AG04450 (cell line): ENCODE data around the gene NCCRP1. TPM values are rescaled to one million over a fixed set of nuclear protein-coding genes. Genes with fewer than 3 reads are reported as not detected.

ENCODE experiments used
- CTCF ChIA-PET: fragments of 300-600, 350-600 bp; formaldehyde crosslinking; extraction: SDS; loops from one replicate; lab custom pipeline; 2022; ENCODE audit warnings: antibody characterized with exemption, inconsistent platforms; lab: Charles Lee
- POLR2A ChIA-PET: fragments of 350-600 bp; formaldehyde crosslinking; extraction: SDS; loops from one replicate; lab custom pipeline; 2021; ENCODE audit warnings: antibody characterized with exemption, inconsistent platforms; lab: Yijun Ruan, JAX
- DNase-seq: peaks from one replicate; pipeline ENCODE4 v3.0.0-alpha.2; 2011; ENCODE audit warnings: low read depth, low spot score
- H3K27ac ChIP-seq: one replicate; pipeline ENCODE4 v1.5.1; 2012; ENCODE audit warnings: low read depth, low read length, control low read depth
- H3K27me3 ChIP-seq: one replicate; pipeline ENCODE4 v1.6.0; 2012; ENCODE audit warnings: low read length; ENCODE audit not compliant: control insufficient read depth, insufficient read depth
- H3K4me3 ChIP-seq: 2 replicates; pipeline ENCODE4 v1.5.1; 2011; ENCODE audit warnings: mild to moderate bottlenecking, low read depth, low read length, control low read depth
- H3K9me3 ChIP-seq: 2 replicates; pipeline ENCODE4 v1.5.1; 2012; ENCODE audit warnings: low read length; ENCODE audit not compliant: control insufficient read depth, insufficient read depth
- polyA plus RNA-seq: library from polyadenylated mRNA; depleted of rRNA; stranded (reverse); fragments of >200 nt; gene quantifications from 2 replicates; pipeline ENCODE4 v1.2.3, GENCODE V29; 2011
- TF ChIP-seq, protein P1 (sequence below): IDR thresholded peaks from 2 replicates; pipeline ENCODE4 v1.5.1; 2011; ENCODE audit warnings: low read depth, low read length, control low read depth, inconsistent platforms

NCCRP1 gene
- polyA plus RNA-seq, 1 experiment = not detected

DNA sequence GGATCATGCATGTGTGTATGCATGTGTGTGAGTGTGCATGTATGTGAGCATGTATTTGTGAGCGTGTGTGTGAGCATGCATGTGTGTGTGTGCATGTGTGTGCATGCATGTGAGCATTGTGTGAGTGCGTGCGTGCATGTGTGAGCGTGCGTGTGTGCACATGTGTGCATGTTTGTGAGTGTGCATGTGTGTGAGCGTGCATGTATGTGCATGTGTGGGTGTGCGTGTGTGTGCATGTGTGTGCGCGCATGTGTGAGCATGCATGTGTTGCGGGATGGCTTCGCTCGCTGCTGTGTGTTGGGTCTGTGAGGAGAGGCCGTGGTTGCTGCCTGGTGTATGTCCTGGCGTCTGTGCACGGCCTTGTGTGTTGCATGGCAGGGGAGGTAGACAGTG, 38.8 kb upstream of the NCCRP1 start:
- Histone ChIP-seq H3K4me3 (no peak overlapping the region), H3K27ac (no peak overlapping the region), H3K27me3 (no peaks in the 10 kb centered on the region), H3K9me3 (no peaks in the 10 kb centered on the region; the same call in 1 of the 2 replicates)
- ChIA-PET CTCF (no interaction called here), POLR2A (no interaction called here)
- DNase-seq = no peak
- TF ChIP-seq, protein P1, sequence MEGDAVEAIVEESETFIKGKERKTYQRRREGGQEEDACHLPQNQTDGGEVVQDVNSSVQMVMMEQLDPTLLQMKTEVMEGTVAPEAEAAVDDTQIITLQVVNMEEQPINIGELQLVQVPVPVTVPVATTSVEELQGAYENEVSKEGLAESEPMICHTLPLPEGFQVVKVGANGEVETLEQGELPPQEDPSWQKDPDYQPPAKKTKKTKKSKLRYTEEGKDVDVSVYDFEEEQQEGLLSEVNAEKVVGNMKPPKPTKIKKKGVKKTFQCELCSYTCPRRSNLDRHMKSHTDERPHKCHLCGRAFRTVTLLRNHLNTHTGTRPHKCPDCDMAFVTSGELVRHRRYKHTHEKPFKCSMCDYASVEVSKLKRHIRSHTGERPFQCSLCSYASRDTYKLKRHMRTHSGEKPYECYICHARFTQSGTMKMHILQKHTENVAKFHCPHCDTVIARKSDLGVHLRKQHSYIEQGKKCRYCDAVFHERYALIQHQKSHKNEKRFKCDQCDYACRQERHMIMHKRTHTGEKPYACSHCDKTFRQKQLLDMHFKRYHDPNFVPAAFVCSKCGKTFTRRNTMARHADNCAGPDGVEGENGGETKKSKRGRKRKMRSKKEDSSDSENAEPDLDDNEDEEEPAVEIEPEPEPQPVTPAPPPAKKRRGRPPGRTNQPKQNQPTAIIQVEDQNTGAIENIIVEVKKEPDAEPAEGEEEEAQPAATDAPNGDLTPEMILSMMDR = no peak

DNA sequence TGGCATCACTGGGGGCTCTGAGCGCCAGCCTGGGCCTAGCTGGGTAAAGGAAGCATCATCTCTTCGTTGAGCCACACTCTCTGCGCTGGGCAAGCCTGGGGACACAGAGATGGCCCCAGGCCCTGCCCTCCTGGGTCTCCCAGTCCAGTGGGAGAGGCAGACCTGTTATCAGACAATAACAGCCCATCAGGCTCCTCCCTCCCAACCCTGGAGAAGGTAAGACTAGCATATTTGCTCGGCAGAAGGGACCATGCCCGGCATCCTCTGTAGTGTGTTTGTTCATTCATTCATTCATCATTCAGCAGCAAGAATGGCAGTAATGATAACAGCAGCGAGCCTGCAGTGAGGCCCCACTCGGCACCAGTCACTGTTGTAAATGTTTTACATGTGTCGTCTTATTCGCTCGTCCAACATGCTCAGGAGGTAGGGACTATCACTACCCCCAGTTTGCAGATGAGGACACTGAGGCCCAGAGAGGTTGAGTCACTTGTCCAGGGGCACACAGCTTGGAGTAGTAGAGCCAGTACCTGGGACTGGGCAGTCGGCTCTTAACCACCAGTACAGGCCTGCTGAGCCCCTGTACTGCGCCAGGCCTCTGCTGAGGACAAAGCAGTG, 38.0 kb upstream of the NCCRP1 start:
- Histone ChIP-seq H3K27me3 (no peaks in the 10 kb centered on the region), H3K27ac (no peak overlapping the region), H3K9me3 (no peaks in the 10 kb centered on the region; the same call in 1 of the 2 replicates), H3K4me3 (no peak overlapping the region)
- ChIA-PET POLR2A (interaction anchor here (0.5 kb wide), 1 partner anchor 128 kb away, joined by 4 read pairs; no protein-coding TSS in a partner anchor), CTCF (no interaction called here)
- TF ChIP-seq, protein P1 = no peak
- no peak for DNase-seq

DNA sequence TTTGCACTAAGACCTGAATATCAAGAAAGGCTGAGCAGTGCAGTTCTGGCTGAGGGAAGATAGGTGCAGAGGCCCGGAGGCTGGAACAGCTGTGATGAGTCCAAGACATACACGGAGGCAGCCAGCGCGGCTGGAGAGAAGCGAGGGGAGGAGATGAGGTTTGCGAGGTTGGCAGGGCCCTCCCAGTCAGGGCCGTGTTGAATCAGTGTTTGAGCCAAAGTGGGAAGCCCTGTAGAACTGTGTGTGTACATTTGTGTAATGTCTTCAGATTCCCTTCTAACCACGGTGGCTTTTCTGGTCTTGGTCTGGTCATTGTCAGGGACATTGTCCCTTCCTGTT, 36.3 kb upstream of the NCCRP1 start:
- ChIA-PET POLR2A (no interaction called here), CTCF (no interaction called here)
- DNase-seq = peak; percentile 41
- H3K4me3 ChIP-seq = no peak overlapping the region
- peak overlapping the region; percentile 65 for H3K27ac ChIP-seq
- H3K9me3 ChIP-seq = no peaks in the 10 kb centered on the region; the same call in 1 of the 2 replicates
- TF ChIP-seq, protein P1 = peak; percentile 15; the same call in 1 of the 2 replicates
- no peaks in the 10 kb centered on the region for H3K27me3 ChIP-seq

DNA sequence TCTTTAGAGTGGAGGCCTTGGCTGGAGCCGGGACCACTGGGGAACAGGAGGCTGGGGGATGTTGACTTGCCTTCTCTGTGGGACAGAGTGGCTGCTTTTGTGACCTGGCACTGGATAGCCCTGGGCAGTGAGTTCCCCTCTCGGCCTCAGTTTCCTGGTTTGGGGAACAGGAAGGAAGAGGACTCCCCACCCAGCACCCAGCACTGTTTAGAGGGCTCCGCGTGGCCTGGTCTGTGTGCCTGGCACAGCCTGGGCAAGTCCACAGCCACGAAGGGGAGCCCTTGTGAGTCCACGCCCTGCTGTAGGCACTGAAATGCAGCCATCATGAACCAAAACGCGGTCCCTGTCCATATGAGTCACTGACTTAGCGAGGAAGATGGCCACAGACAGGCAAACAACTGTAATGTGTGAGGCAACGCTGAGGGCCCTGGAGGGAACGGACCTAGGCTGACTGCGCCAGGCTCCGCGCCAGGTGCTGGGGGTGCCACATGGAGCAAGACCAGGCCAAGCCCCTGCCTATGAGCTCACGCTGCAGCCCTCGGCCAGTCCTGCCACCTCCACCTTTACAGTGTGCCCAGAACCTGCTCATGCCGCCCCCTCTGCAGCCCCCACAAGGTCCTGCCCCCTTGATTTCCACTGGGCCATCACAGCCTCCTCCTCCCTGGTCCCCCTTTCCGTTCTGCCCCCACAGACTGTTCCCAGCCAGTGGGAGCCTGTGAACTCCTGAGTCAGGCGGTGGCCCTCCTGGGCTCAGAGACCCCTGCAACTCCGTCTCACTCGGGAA, 35.7 kb upstream of the NCCRP1 start:
- TF ChIP-seq, protein P1 = no peak
- ChIA-PET CTCF (interaction anchor here (1.2 kb wide), 1 partner anchor 26 kb away, joined by 3 read pairs; no protein-coding TSS in a partner anchor), POLR2A (no interaction called here)
- Histone ChIP-seq H3K27me3 (no peaks in the 10 kb centered on the region), H3K4me3 (no peak overlapping the region), H3K9me3 (no peaks in the 10 kb centered on the region; the same call in 1 of the 2 replicates), H3K27ac (peak overlapping the region; percentile 65)
- no peak for DNase-seq
